PC-9 (cell line): ENCODE measurements around the gene GGN. TPM values are rescaled to one million over a fixed set of nuclear protein-coding genes. Genes with fewer than 3 reads are reported as not detected.

Source experiments
- BruUV-seq: library from RNA; stranded (reverse); fragments of 400-500 nt; replicated peaks from 2 replicates; lab custom pipeline; 2021; lab: Mats Ljungman, UMichigan
- CTCF ChIA-PET: fragments of 300-600 bp; sonication (Branson Sonifier 250); formaldehyde crosslinking; loops from one replicate; lab custom pipeline; 2022; ENCODE audit warnings: antibody characterized with exemption; lab: Charles Lee
- POLR2A ChIA-PET: fragments of 300-600 bp; sonication (Branson Sonifier 250); formaldehyde crosslinking; loops from one replicate; lab custom pipeline; 2022; ENCODE audit warnings: antibody characterized with exemption; ENCODE audit not compliant: unreplicated experiment; lab: Charles Lee
- DNase-seq, 2 experiments: peaks; one replicate each; pipeline versions ENCODE4 v3.0.0 to v3.0.0-alpha.2; 2015 to 2022; ENCODE audit warnings: mixed read lengths in 1 of 2
- H2AFZ ChIP-seq: fragments of 200-600 bp; sonication (generic); 2 replicates; pipeline ENCODE4 v1.8.1; 2017; ENCODE audit warnings: antibody characterized with exemption
- H3F3A ChIP-seq: fragments of 200-600 bp; sonication (generic); 2 replicates; pipeline ENCODE4 v1.8.1; 2017; ENCODE audit warnings: antibody characterized with exemption, mild to moderate bottlenecking, low read depth; ENCODE audit not compliant: insufficient read depth
- H3K27ac ChIP-seq: fragments of 200-600 bp; sonication (generic); 2 replicates; pipeline ENCODE4 v1.6.1; 2016; ENCODE audit warnings: mixed run types
- H3K27me3 ChIP-seq: fragments of 200-600 bp; sonication (generic); 2 replicates; pipeline ENCODE4 v1.6.1; 2016; ENCODE audit warnings: low read depth, mixed run types; ENCODE audit not compliant: insufficient read depth
- H3K36me3 ChIP-seq: fragments of 200-600 bp; sonication (generic); 2 replicates; pipeline ENCODE4 v1.6.1; 2016; ENCODE audit warnings: low read depth, mixed run types
- H3K4me1 ChIP-seq: fragments of 200-600 bp; sonication (generic); replicated peaks from 2 replicates; pipeline ENCODE4 v1.6.1; 2016; ENCODE audit warnings: mixed run types; ENCODE audit not compliant: insufficient read depth
- H3K4me2 ChIP-seq: fragments of 200-600 bp; sonication (generic); 2 replicates; pipeline ENCODE4 v1.6.1; 2017; ENCODE audit warnings: mixed run types
- H3K4me3 ChIP-seq: fragments of 200-600 bp; sonication (generic); 2 replicates; pipeline ENCODE4 v1.6.1; 2016; ENCODE audit warnings: mixed run types
- H3K79me2 ChIP-seq: fragments of 200-600 bp; sonication (generic); 2 replicates; pipeline ENCODE4 v1.6.1; 2017; ENCODE audit warnings: low read depth, mixed run types
- H3K9me2 ChIP-seq: fragments of 200-600 bp; sonication (generic); 2 replicates; pipeline ENCODE4 v1.8.1; 2017; ENCODE audit warnings: mild to moderate bottlenecking; ENCODE audit not compliant: insufficient read depth
- H3K9me3 ChIP-seq: fragments of 200-600 bp; sonication (generic); 2 replicates; pipeline ENCODE4 v1.8.1; 2016; ENCODE audit warnings: low read depth; ENCODE audit not compliant: insufficient read depth
- H4K20me1 ChIP-seq: fragments of 200-600 bp; sonication (generic); 2 replicates; pipeline ENCODE4 v1.8.1; 2017; ENCODE audit not compliant: insufficient read depth
- EZH2 ChIP-seq: fragments of 200-600 bp; sonication (generic); IDR thresholded peaks from 2 replicates; pipeline ENCODE4 v1.8.0; 2017; ENCODE audit warnings: antibody characterized with exemption, low read depth
- intact Hi-C: fragments of 100-400 bp; cut with micrococcal nuclease; formaldehyde crosslinking; loops from one replicate; pipeline ENCODE4 v1.10.0; 2022; ENCODE audit not compliant: unreplicated experiment
- total RNA-seq: library from RNA; stranded (reverse); gene quantifications from 2 replicates; pipeline ENCODE4 v1.2.3, GENCODE V29; 2021
- TF ChIP-seq, protein P1 (sequence below): fragments of 200-600 bp; sonication (generic); conservative IDR thresholded peaks from 2 replicates; pipeline ENCODE4 v1.6.1; 2017; ENCODE audit warnings: mixed run types, antibody characterized with exemption, mild to moderate bottlenecking, moderate library complexity

The GGN gene
- total RNA-seq, 1 experiment from 2014 or later, result 1.0 TPM

DNA sequence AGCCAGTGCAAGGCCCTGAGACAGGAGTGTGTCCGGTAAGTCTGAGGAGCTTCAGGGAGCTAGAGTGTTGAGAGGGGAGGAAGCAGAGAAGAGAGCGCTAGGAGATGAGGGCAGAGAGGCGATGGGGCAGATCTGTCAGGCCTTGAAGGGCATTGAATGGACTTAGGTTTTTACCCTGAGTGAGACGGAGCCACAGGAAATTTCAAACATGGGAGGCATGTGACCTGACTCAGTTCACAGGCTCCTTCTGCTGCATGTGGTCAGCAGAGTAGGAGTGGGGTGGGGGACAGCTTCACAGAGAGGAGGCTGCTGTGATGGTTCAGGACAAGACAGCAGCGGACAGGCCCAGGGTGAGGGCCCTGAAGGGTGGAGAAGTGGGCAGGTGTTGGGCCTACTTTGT is 12.5 kb upstream of the GGN start:
- no peak overlapping the region for H2AFZ ChIP-seq
- no peak overlapping the region for H3K4me3 ChIP-seq
- H3K36me3 ChIP-seq, result no peaks in the 10 kb centered on the region
- H3K27ac ChIP-seq, result no peak overlapping the region
- no peak for DNase-seq
- no peaks in the 10 kb centered on the region for H3K9me3 ChIP-seq
- H3K9me2 ChIP-seq, result no peaks in the 10 kb centered on the region
- no peak overlapping the region for H3K4me2 ChIP-seq
- H3K79me2 ChIP-seq, result 0 out of 2 replicates have a peak, but pooled peaks cover 4% of the 10 kb centered on the region
- H3K27me3 ChIP-seq, result no peaks in the 10 kb centered on the region
- POLR2A ChIA-PET, result no interaction called here
- no peak for TF ChIP-seq EZH2
- TF ChIP-seq, protein P1, sequence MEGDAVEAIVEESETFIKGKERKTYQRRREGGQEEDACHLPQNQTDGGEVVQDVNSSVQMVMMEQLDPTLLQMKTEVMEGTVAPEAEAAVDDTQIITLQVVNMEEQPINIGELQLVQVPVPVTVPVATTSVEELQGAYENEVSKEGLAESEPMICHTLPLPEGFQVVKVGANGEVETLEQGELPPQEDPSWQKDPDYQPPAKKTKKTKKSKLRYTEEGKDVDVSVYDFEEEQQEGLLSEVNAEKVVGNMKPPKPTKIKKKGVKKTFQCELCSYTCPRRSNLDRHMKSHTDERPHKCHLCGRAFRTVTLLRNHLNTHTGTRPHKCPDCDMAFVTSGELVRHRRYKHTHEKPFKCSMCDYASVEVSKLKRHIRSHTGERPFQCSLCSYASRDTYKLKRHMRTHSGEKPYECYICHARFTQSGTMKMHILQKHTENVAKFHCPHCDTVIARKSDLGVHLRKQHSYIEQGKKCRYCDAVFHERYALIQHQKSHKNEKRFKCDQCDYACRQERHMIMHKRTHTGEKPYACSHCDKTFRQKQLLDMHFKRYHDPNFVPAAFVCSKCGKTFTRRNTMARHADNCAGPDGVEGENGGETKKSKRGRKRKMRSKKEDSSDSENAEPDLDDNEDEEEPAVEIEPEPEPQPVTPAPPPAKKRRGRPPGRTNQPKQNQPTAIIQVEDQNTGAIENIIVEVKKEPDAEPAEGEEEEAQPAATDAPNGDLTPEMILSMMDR, result no peak
- H3F3A ChIP-seq, result no peaks in the 10 kb centered on the region
- peaks cover 8% of the 10 kb centered on the region; the same call in 1 of the 2 replicates for H3K4me1 ChIP-seq
- CTCF ChIA-PET, result no interaction called here
- H4K20me1 ChIP-seq, result no peaks in the 10 kb centered on the region
- no TSS peak for BruUV-seq
- intact Hi-C loops, result loop anchor here (5.0 to 10.0 kb wide), 2 partner anchors 168 to 434 kb away; partner anchors contain the start of gene ECH1

DNA sequence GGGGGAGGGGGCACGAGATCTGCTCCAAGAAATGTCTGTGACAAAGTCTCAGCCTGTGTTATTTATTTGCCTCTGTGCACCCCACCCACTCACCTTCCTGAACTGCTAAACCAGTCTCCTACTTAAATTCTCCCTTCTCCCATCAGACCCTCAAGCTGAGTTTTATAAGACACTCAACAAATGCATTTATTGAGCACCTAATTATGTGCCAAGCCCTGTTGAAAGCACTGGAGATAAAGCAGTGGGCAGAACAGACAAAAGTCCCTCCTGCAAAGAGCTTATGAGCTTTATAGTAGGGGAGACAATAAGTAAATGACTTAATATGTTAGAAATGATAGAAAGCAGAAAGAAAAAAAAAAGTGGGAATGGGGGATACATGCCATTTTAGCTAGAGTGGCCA is 11.7 kb upstream of the GGN start:
- H4K20me1 ChIP-seq, result no peaks in the 10 kb centered on the region
- BruUV-seq, result no TSS peak
- H3K27ac ChIP-seq, result no peak overlapping the region
- no peak overlapping the region for H3K4me2 ChIP-seq
- H3K9me2 ChIP-seq, result no peaks in the 10 kb centered on the region
- H3K79me2 ChIP-seq, result 0 out of 2 replicates have a peak, but pooled peaks cover 4% of the 10 kb centered on the region
- DNase-seq, result no peak
- no peak overlapping the region for H2AFZ ChIP-seq
- no peaks in the 10 kb centered on the region for H3K27me3 ChIP-seq
- intact Hi-C loops, result no loop called here
- POLR2A ChIA-PET, result interaction anchor here (0.6 kb wide), 2 partner anchors 102 to 675 kb away, joined by 3 read pairs; no protein-coding TSS in a partner anchor
- H3K9me3 ChIP-seq, result no peaks in the 10 kb centered on the region
- H3K36me3 ChIP-seq, result no peaks in the 10 kb centered on the region
- H3K4me1 ChIP-seq, result peaks cover 8% of the 10 kb centered on the region; the same call in 1 of the 2 replicates
- H3K4me3 ChIP-seq, result no peak overlapping the region
- CTCF ChIA-PET, result no interaction called here
- TF ChIP-seq, protein P1, result no peak
- TF ChIP-seq EZH2, result no peak
- no peaks in the 10 kb centered on the region for H3F3A ChIP-seq

DNA sequence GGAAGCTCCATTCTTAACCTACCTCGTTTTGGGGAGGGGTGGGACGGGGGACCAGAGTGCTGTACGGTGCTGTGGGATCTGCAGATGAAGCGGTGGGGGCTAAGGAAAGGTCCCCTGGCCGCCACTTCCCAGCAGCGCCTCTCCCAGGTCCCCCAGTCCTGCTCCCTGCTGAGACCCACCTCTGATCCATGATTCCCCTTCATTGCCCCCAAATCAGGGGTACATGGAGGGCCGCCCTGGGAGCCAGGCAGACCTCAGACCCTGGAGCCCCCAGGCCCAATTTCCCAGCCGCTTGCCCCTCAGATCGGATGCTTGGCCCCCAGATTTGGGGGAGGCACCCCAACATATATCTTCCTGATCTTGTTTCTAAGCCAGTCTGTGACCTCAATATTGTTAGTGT is 11.2 kb upstream of the GGN start:
- Histone ChIP-seq H3K4me3 (no peak overlapping the region), H3K9me3 (no peaks in the 10 kb centered on the region), H3K4me2 (no peak overlapping the region), H3F3A (no peaks in the 10 kb centered on the region), H3K36me3 (no peaks in the 10 kb centered on the region), H3K27ac (no peak overlapping the region), H3K4me1 (peaks cover 8% of the 10 kb centered on the region; the same call in 1 of the 2 replicates), H3K9me2 (no peaks in the 10 kb centered on the region), H3K79me2 (0 out of 2 replicates have a peak, but pooled peaks cover 2% of the 10 kb centered on the region), H3K27me3 (no peaks in the 10 kb centered on the region), H2AFZ (no peak overlapping the region), H4K20me1 (no peaks in the 10 kb centered on the region)
- ChIA-PET CTCF (no interaction called here), POLR2A (interaction anchor here (0.6 kb wide), 1 partner anchor 149 kb away, joined by 11 read pairs; no protein-coding TSS in a partner anchor)
- BruUV-seq, result no TSS peak
- DNase-seq, result no peak
- TF ChIP-seq, protein P1, result no peak
- TF ChIP-seq EZH2, result no peak
- intact Hi-C loops, result no loop called here
